RPMI8226 (cell line): ENCODE measurements around the gene RAD51B.
"Not testable (repeated sequence)": the region's sequence is repeated elsewhere in the genome, so short reads cannot be mapped to it uniquely, and the experiment has no call there.

Experiments
- DNase-seq: peaks from one replicate; pipeline ENCODE4 v3.0.0-alpha.2; 2015

The RAD51B gene

DNA sequence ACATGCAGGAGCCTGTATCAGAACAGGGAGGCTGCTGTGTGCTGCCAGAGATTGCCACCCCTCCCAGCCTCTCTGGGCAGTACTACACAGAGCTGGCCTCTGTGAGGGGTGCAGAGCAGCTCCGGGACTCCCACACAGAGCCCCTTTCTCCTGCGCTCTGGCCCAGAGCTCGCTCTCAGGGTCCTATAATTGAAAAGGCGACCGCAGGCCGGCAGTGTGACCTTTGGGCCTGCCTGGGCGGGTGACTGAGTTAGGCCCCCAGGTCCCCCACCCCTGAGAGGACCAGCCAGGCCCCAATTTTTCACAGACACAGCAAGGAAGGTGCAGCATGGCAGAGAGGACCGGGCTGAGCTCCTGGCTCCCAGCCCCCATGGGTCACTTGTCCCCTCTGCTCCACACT lies 836.9 kb downstream of the RAD51B start:
- DNase-seq: no peak

DNA sequence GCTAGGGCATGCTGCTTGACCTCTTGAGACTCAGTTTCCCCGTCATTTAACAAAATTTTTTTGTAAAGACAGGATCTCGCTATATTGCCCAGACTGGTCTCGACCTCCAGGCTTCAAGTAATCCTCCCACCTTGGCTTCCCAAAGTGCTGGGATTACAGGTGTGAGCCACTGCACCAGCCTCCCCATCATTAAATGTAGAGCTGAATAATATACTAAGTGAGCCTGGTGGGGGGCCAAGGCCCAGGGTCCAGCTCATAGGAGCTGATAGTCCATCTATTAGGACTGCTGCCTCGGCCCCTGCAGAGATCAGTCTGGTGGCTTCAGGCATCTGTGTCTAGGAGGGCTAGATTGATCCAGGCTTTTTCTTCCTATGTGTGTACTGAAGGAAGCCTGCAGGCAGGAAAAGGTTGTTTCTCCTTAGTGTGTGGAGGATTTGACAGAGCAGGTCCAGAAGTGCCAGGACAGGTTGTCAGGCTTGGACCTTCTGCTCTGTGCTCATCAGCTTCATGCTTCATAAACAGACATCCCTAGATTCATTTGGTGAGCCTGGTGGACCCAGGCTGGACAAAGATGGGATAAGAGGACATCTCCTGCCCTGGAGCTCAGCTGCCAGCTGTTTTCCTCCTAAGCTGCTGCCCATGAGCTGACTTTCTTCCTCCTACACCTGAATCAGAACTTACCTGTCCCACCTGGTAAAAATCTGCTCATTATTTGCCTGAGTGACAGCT lies 837.9 kb downstream of the RAD51B start:
- no peak for DNase-seq

DNA sequence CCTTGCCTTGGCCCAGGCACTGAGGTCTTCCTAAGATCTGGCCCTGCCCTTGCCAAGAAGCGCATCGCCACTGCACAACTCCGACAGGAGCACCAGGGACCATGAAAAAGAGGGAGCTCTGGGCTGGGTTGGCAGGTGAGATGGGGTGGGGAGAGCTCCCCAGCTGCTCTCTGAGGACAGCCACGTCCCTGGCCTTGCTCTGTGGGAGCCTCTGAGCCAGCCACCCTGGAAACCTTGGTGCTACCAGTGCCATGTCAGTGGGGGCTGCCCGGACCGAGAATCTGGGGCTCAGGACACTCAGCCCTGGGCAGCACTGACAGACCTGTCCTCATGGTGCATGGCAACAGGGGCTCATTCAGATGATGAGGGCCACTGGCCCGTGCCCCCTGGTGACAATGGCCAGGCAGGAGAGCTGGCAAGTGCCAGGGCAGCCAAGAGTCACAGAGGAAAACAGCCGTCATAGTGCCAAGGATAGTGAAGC lies 838.5 kb downstream of the RAD51B start:
- no peak for DNase-seq

DNA sequence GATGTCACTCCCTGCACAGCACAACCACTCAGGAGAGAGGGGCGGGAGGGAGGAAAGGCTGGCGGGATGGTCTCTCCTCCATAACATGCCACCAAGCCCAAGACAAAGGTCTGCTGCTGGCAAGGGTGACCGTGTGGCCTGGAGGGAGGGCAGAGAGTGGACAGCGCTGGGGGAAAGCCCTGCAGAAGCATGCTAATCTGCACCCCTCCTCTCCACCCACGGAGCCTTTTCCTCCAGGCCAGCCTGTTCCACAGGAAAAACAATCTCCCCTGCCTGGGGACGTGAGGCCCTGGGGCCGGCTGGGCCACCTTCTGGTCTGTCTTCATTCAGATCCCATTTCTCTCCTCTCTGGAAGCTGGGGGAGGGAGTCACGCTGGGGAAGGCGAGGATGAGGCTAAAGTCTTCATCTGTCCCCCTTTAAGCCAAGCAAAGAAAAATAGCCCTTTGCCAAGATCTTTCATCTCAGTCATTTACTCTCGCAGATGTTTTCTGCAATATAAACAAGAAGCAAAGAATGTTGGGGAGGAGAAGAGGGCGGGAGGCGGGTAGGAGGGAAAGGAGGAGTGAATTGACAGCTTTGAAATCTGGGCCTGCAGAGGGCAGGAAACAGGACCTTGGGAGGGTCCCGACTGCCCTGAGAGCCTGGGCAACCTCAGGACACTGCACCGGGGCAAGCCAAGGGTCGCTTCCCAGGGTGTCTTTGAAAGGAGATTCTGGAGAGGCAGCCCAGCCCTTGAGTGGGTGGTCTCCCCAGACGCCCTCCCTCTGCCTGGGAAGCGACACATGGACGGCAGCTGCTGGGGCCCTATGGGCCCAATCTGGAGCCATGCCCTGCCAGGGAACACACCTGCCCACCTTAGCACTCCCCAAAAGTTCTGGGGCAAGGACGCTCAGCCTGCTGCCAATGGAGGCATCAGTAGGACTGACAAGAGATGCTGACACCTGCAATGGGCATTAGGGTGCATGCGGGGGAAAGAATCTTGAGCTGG lies 839.7 kb downstream of the RAD51B start:
- no peak for DNase-seq

DNA sequence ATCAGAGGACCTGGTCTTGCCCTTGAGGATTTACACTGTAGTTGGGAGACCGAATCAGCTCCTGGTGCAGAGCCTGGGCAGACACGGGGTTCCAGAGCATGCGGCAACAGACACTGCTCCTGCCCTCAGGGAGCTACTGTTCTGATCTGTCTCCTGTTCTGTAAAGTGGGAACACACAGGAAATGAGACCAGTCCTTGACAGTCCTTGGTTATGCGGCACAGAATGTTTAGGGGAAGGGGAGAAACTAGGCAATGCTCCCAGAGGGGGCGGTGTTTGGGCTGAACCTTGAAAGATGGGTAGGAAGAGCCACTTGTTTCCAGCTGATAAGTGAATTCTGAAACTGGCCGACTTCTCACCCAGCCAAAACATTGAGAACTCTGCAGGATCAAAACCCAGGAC lies 840.9 kb downstream of the RAD51B start:
- no peak for DNase-seq

DNA sequence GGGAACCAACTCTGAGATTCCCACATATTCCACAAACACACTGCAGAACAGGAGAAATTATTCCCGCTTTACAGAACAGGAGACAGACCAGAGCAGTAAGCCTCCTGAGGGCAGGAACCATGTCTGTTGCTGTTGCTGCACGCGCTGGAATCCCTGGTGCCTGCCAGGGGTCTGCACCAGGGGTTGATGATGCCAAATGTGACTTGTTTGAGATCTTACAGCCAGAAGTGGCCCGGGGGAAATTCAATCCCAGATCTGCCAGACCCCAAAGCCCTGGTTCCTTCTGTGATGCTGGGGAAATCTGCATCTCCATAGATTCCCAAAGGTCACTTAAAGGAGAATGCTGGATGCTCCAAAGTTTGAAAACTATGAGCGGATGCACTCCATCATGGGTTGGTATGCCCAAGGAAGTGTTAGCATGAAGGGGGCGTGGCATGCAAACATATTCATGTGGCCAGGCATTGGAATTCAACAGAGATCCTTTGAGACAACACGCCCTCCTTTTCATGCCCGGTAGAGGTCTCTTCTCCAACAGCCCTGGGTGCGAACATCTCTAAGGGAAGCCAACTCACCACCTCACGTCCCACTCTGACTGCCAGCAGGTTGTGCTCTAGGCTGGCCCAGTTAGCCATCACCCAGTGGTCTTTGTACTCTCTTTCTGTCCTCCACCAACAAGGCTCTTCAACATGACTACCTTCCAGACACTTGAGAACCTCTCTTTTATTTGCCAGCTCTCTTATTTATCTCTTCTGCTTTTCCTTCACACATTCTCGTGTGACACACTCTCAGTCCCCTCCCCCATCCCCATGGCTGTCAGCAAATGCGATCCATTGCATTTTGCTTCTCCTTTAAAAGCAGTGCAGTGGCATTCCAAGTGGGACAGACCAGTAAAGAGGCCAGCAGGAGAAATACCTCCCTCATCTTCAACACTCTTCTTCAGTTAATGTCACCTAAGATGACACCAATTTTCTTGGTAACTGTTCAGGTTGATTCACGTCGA lies 841.9 kb downstream of the RAD51B start:
- no peak for DNase-seq

DNA sequence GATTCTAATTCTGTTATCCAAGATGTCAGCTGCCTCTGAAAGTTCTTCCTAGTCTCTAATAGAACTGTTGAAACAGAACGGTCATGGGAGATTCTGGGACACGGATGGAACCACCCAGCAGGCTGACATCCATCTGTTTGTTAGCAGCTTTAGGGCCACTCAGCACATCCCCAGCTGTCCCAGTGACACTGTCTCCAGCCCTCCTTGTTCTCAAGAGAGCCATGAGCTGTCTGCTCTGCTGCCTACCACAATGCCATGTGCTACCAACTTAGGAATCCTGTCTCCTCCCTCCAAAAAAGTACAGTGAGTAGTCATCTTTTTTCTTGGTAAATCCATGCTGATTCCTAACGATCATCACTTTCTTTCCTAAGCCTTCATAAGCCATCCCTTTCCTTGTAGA lies 842.8 kb downstream of the RAD51B start:
- DNase-seq: no peak

DNA sequence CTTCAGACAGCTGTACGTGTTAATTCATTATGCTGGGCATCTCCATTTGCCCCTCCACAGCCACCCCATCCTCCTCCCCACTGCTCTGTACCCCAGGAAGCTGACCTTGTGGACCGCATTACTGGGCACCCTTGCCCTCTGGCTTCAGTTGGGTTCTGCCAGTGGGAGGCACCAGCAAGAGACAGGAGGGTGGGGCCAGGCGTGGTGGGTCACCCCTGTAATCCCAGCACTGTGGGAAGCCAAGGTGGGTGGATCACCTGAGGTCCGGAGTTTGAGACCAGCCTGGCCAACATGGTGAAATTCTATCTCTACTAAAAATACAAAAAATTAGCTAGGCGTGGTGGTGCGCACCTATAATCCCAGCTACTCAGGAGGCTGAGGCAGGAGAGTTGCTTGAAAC lies 843.2 kb downstream of the RAD51B start:
- DNase-seq: not testable (repeated sequence)

DNA sequence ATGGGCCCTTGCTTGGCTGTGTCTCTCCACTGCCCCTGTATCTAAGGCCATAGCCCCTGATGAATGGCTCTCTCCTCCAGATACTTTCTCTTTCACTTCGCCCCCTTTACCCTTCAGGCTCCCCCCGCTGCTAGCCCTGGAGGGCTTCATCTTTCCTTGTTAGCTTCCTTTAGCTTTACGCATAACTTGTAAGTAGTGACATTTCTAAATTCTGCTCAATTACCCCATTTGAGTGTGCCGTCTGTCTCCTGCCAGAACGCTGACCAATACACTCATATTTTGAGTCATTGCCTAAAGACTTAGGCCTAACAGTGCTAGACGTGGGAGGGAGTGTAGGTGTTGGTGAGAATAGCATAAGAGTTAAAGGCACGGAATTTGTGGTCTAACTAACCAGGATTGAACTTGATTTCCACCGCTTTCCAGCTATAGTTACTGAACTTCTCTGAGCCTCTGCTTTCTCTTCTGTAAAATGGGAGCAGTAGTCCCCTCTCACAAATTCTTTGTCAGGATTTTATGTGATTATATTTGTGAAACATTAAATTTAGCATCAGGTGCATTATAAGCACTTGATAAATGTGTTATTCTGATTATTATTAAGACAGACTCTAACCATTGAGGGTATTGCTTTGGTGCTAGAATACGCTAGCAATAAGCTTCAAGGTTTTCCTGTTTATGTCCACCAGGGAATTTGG lies 844.0 kb downstream of the RAD51B start:
- no peak for DNase-seq

DNA sequence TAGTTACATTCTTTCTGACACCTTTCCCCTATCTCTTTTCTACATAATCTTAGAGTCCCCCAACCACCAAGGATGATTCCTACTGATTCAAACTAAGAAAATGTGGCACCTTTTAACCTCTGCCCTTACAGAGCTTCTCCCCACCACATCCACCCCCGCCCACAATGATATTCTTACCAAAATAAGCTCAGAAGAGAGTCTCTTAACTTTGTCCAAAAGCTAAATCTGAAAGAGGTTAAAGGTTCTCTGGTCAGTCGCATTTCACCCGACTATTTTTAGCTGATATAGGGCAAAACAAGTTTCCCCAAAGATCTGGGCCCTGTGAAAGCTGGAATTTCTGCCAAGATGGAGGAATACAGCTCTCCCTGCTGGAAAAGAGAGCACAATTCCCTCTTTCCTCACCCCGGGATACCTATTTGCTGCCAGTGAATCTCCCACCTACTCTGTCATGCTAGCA lies 844.7 kb downstream of the RAD51B start:
- DNase-seq: no peak

DNA sequence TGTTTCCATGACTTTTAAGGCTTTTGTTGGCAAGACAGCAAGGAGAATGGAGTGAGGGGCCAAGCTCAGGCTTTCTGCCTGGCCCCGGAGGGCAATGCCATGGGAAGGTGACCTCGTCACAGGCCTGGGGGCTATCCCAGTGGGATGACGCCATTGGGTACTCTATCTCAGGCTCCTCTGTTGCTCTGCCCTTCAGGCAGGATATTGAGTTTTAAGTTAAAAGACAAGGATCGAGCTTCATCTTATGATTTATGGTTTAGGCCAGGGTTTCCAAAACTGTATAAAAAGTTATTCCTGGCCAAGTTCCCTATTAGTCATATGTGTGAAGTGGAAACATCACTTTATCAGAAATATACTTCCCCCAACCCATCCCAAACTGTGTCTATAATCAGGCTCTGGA lies 845.6 kb downstream of the RAD51B start:
- DNase-seq: no peak

DNA sequence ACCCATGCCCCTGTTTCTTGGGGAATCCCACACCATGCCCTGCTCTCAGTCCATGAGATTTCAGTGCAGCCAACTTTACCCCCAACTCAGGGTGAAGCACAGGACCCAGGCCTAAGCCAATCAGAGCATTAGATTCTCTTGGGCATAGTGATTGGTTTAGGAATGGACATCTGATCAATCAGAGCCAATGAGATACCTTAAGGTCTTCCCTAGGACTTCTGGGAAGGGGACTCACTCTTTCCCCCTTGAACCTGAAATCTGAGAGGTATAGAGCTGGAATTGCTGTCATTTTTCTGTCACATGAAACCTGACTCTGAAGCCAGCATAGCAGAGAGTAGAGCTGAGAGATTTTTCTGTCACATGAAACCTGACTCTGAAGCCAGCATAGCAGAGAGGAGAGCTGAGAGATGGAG lies 846.2 kb downstream of the RAD51B start:
- DNase-seq: no peak

DNA sequence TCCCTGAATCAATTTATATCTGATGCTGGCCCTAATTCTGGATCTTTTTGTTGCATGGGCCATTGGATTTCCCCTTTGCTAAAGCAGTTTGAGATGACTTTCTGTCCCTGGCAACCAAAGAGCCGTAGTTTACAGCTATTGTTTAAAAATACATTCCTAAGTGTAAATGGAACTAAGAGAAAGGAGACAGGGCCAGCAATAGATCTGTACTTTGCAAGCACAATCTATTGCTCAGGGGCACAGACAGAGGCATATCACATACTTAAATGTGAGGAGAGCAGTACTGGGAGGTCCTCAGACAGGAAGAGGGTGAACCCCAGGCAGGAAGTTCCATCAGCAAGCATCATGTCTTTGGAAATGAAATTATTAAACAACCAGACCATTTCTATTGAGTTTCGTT lies 846.7 kb downstream of the RAD51B start:
- no peak for DNase-seq

DNA sequence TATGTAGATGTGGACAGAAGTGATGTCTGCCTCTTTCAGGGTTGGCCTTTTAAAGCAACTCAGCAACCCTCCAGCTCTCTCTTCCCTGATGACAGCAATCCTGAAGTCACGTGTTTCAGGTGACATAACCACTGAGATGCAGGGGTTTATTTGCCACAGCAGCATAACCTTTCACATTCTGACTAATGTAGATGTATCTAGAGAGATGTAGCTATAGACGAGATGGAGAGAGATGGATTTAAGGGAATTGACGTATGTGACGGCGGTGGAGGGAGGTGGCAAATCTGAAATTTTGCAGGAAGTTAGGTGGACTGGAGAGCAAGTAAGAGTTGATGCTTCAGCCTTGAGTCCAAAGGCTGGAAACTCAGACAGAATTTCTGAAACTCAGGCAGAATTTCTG lies 847.3 kb downstream of the RAD51B start:
- DNase-seq: no peak

DNA sequence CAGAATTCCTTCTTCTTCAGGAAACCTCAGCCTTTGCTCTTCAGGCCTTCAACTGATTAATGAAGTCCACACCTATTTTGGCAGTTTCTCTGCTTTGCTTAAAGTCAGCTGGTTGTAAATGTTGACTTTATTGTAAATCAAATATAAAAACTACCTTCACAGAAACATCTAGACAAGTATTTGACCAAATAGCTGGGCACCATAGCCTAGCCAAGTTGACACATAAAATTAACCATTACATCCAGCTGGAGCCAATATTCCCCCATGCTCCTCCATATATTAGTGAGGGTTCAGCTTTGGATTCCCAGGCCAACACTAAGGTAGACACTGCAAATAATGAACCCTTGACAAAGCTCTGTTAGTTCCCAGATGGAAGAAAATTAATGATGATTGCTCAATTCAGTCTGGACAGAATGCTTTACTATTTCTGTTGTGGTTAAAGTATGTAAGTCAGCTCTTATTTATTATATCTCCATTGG lies 847.8 kb downstream of the RAD51B start:
- DNase-seq: no peak

DNA sequence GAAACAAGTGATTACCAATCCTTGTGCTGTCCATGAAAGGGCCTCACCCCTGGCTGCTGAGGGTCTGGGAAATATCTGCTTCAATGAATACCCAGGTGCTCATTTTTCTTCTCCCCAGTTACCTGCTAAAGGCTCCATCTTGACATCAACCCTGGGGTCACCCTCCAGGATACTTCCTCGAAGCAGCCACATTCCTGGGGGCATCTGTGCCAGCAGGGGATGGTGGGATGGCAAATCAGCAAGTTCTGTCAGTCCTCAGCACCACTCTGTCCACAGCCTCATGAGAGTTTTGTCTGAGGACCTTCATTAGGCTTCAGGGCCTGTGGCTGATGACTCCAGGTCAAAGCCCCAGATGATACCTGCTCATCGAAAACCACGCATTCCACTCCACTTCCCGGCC lies 848.4 kb downstream of the RAD51B start:
- DNase-seq: no peak

DNA sequence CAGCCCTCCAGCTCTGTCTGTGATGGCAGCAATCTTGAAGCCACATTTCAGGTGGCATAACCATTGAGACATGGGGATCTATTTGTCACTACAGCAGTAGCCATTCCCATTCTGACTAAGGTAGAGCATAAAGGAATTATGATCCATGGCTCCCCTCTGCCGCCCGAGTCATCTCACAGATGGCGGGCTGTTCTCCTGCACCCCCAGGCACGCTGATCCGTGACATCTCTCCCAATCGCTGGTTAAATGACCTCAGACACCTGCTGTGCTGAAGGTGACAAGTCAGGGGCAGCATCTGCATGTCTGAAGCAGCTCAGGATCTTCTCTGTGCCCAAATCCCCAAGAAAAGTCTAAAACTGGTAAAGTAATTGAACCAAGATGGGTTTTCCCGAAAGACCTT lies 849.0 kb downstream of the RAD51B start:
- no peak for DNase-seq

DNA sequence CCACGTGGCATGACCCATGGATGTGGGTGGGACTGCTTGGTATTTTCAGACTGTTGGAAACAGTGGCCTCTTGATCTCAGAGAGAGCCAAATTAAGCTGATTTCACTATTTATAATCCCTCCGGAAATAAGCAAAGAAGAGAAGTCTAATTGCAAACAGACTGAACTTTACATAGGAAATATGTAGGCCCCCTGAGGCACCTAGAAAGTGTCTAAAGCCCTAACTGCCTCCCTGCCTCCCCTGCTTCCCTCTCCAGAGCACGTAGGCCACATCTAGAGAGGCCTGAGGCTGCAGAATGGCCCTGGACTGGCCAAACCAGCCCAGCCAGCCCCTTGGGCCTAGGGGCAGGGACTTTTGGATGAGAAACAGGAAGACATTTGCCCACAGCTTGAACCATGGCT lies 849.5 kb downstream of the RAD51B start:
- DNase-seq: no peak

DNA sequence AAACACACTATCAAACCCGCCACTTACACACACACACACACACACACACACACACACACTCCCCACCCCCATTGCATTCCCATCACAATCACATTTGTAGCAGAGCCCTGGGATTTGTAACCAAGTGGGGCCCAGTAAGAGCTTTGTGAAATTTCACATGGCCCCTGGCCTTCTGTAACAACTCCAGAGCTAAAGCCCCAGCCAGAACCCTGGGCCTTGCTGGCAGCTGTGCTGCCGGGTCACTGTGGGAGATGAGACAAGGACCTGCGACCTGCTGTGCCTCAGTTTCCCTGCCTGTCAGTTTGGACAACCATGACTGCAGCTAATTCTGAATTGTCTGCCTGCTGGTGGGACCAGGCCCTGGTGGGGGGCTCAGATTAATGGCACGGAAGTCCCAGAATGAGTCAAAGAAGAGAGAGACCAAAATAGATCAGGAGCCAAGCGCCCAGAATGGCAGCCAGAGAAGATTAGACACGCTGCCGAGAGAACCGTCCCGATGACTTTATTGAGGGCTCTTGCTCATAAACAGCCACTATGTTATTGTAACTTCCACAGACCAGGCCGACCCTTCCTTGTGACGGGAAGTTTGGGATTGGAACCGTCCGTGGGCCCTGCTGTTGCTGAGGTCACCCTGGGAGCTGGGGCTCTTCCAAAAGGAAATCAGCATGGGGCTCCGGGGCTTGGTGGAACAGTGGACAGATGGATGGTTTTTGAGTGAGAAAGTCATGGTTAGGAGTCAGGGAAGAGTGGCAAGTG lies 850.2 kb downstream of the RAD51B start:
- DNase-seq: no peak

DNA sequence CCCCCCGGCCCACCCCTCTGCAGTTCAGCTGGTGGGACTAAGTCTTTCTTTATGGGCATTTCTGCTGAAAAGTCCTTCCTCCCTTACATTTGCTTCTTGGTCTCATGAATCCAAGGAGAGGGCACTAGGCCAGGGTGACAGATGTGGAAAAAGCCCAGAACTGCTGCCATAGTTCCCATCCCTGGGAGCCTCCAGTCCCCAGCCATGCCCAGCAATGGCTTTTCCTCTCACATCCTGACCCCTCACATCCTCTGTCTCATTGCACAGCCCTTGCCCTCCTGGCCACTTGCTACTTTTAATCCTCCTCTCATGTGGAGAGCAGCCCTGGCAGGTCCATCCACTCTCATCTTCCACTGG lies 850.8 kb downstream of the RAD51B start:
- DNase-seq: no peak

DNA sequence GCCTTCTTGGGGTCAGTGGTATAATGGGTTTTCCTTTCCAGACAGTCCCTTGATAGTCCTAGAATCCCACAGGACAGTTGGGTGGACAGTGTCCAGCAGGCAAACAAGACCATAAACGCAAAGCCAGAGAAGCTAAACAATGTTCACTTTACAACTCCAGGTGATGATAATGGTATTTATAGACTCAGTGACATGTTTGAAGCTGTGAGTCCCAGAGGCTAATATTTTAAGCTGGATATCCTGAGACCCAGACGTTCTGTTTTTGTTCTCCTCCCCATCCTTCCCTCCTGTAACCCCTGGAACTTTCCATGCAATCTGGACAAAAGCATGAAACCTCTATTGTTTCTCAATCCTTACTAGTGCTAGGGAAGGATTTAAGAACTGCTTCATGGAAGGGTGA lies 852.3 kb downstream of the RAD51B start:
- DNase-seq: no peak
